Ammon's horn (tissue), 1 donor: ENCODE results near the gene RALGDS.

Experiments
- DNase-seq: peaks from one replicate; pipeline ENCODE4 v3.0.0-alpha.2; 2016; ENCODE audit warnings: low spot score

RALGDS gene

GRCh38 chr9:133051966-133052539 lies 69.0 kb downstream of the RALGDS start:
- no peak for DNase-seq

GRCh38 chr9:133051281-133051900 lies 69.6 kb downstream of the RALGDS start:
- DNase-seq: no peak

DNA sequence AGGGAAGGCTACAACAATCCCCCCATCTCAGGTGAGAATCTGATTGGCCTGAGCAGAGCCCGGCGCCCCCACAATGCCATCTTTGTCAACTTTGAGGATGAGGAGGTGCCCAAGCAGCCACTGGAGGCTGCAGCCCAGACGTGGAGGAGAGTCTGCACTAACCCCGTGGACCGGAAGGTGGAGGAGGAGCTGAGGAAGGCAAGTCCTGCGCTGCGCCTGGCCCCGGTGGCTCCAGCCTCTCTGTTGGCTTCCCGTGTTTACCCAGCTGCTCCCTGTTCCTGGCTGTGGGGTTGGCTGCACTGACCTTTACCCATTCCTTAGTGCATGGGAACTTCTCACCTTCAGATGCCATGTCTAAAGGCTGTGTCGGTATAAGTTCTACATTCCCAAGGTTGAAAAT lies 70.3 kb downstream of the RALGDS start:
- DNase-seq: no peak

DNA sequence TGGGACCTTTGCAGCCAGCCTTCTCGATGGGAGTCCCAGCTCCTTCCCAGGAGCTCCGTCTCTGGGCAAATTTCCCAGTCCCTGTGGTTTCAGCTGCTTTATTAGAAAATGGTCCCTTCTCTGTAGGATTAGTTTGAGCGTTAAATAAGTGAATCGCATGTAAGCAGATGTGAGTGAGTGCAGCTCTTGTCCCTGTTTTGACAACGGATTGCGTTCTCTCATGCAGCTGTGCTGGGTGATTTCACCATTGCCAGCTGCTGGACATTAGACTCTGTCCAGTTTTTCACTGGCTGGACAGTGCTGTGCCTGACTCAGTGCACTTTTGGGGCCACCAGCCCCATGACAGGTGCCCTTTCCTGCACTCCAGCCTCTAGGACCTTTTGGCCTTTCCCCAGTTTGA lies 70.9 kb downstream of the RALGDS start:
- DNase-seq: peak; percentile 67

- no peak for DNase-seq
Observed at GRCh38 chr9:133049043-133049442, 72.0 kb downstream of the RALGDS start.

- DNase-seq: peak; percentile 58
Observed at GRCh38 chr9:133048595-133048994, 72.4 kb downstream of the RALGDS start.
